VCaP (cell line): ENCODE data around the gene ARID5A.
"Not testable (repeated sequence)": the region's sequence is repeated elsewhere in the genome, so short reads cannot be mapped to it uniquely, and the experiment has no call there.

Source experiments
- H3K27ac ChIP-seq: fragments of 450-650 bp; 2 replicates; pipeline ENCODE4 v1.5.1; 2017
- CTCF ChIP-seq: fragments of 450-650 bp; conservative IDR thresholded peaks from 2 replicates; pipeline ENCODE4 v1.5.1; 2017; ENCODE audit warnings: mild to moderate bottlenecking, moderate library complexity

The ARID5A gene

GRCh38 chr2:96498021-96498431, 38.5 kb upstream of the ARID5A start:
- TF ChIP-seq CTCF = no peak
- H3K27ac ChIP-seq = no peak overlapping the region

DNA sequence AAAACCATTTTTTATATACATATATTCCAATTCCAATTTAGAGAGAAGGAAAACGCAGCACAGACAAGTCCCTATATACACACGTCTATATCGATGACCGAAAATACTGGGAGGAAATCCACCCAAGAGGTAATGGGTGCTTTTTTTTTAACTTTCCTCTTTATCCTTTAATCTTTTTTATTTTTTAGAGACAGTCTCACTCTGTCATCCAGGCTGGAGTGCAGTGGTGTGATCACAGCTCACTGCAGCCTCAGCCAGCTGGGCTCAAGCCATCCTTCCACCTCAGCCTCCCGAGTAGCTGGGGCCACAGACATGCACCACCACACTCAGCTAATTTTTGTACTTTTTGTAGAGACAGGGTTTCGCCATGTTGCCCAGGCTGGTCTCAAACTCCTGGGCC, 37.9 kb upstream of the ARID5A start:
- not testable (repeated sequence) for H3K27ac ChIP-seq

DNA sequence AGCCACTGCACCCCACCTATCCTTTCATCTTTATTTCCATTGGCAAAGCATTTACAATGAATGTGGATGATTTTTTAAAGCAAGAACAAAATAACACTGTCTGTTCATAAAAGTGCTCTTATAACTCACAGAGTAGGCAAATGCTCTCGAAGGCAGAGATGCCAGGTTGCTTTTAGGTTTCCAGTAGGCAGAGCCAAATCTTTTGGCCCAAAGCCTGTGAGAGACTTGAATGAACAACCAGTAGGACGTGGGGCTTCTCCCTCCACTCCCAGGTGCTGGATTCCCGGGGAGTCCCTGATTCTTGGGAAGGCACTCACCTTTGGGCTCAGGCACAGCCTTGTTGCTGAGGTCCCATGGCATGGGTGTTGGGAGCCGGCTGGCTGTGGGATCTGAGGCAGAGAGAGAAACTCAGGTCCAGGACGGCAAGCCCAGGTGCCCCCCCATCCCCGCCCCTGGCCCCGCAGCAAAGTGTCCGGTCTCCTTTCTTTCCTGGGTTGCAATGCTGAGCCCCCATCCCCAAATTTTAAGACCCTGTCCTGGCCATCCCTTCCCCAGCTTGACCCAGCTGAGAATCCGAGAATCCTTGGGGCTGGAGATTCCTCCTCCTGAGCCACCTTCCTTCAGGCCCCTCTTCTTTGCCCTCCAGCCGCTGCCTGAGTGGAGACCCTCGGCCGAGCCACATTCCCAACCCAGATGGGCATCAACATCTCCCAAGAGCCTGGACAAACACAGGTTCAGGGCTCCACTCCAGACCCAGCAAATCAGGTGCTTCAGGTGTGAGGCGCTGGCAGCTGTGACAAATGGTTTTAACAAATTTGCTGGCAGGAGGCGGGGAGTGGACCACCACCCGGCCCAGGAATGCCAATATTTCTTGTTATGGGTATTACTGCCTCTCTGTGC, 37.2 kb upstream of the ARID5A start:
- H3K27ac ChIP-seq = no peak overlapping the region
- TF ChIP-seq CTCF = no peak

DNA sequence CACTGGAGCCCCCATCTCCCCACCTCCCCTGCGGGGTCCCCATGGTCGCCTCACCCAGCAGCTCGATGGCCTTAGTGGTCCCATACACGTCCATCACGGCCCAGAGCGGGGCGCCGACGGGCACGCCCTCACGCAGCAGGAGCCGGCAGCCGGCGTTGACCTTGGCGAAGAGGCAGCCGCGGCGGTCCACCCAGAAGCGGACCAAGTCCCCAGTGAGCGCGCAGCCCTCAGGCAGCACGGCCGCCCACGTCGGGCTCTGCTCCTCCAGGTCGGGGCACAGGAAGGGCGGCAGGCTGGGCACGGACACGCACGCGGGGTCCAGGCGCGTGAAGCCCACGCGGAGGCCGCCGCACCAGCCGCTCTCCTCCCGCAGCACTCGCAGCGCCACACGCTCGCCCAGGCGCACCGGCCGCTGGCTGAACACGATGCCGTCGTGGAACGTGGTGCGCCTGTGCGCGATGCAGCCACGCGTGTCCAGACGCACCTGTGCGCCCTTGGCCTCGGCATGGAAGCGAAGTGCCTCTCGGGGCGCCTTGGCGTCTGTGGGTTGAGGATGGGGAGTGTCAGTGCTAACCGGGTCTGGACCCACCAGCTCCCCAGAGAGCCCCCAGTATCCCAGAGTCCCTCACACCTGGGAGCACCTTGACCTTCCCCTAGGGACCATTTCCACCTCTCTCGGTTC, 36.0 kb upstream of the ARID5A start:
- TF ChIP-seq CTCF = no peak
- H3K27ac ChIP-seq = no peak overlapping the region

DNA sequence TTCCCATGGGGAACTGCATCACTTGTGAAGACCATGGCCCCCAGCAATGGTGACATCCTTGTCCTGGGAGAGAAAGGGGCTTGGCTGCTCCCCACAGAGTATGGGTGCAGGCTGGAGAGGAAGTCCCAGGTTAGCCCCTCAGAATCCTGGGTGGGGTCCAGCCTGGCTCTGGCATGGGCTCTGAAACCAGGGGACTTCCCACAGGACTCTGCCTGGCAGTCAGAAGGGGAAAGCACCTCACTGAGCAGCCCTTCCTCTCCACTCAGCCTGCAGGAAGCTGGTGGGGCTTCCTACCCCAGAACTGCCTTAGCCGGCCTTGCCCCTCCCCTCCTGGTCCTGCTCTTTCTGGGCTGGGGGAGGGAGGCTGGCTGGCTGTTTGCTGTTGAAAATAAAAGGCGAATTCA, 35.1 kb upstream of the ARID5A start:
- no peak for TF ChIP-seq CTCF
- H3K27ac ChIP-seq = no peak overlapping the region

GRCh38 chr2:96501886-96502810, 34.4 kb upstream of the ARID5A start:
- no peak for TF ChIP-seq CTCF
- peak overlapping the region; percentile 89; the same call in 1 of the 2 replicates for H3K27ac ChIP-seq

DNA sequence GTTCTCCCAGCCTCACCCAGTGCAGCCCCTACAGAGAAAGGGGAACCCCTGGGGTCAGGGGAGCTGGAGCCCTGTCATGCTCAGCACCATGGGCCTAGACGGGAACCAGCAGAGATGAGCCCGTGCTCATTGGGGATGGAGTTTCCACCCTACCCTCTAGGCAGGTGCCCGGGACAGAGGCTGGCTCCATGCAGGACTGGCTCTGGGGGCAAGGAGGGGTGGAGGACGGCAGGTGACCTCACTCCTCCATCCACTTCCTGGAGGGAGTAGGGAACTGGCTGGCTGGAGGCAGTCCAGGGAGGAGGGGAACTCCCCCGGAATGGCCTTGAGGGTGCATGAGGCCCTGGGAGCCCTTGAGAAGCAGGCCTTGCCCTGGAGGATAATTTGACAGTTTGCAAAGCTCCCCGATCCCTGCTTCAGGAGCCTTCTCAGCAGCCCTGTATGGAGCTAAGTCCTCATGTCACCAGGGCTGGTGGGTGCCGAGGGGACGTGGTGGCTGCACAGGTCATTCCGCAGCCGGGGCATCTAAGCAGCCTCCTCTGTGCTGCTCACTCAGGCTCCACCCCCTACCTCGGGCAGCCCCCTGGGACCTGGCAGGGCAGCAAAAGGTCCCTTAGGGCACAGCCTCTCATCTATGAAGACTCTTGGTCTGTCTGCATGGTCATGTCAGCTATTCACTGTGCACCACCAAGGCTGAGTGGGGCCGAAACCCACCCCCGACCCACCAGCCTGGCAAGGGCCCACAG, 33.5 kb upstream of the ARID5A start:
- peak overlapping the region; percentile 89; the same call in 1 of the 2 replicates for H3K27ac ChIP-seq
- no peak for TF ChIP-seq CTCF
